Epithelial cell of prostate (primary cell): Measurements from ENCODE around the gene FRMD8.
A peak's percentile ranks its signal among the peaks of the same experiment; 100 is the strongest.

Experiments used
- DNase-seq: peaks from one replicate; pipeline ENCODE4 v3.0.0-alpha.2; 2011; ENCODE audit warnings: low read depth, low spot score
- H3K27ac ChIP-seq: fragments of 450-650 bp; 2 replicates; pipeline ENCODE4 v1.5.1; 2017; ENCODE audit warnings: mild to moderate bottlenecking

FRMD8 gene

DNA sequence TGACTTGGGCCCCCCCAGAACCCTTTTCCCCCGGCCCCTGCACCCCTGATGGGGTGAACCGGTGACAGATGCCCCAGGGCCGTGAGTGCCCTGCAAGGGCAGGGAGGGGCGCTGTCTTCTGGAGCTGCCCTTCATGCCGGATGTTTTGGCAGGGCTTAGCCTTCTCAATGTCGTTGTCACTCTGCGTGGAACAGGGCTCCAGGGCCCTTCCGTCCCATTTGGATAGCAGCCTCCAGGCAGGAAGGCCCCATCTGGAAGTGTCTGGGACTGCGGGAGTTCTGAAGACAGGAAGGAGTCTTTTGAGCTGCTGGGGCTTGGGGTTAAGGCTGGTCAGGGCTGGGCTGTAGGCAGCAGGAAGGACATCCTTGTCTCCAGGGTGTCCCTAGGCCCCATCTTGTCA, 4.6 kb downstream of the FRMD8 start:
- no peak for DNase-seq
- peak overlapping the region; percentile 33 for H3K27ac ChIP-seq

DNA sequence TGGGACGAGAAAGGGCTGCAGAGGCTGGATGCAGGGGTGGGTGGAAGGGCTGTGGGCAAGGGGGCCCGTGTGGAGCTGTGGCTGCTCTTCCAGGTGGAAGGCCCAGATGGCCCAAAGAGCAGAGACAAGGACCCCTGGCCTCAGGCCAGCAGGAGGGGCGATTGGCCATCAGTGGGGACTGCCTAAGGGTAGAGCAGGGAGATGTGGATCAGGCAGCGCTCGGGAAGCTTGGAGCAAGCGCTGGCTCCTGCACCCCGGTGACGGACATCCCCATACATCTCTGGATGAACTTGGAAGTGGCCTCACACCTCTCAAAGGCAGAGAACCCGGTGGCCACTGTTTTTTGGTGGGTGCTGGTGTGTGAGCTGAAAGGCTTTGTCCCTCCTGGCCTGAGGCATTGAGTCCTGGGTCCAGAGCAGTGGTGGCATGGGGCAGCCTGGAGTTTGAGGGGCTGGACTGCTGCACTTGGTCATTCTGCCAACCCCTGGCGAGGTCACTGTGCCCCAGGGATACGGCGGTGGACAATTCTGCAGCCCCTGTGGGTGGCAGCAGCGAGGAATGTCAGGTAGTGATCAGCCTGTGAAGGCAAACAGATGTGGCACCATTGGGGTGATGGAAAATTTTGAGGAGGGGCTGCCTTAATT, 5.9 kb downstream of the FRMD8 start:
- DNase-seq = no peak
- no peak overlapping the region for H3K27ac ChIP-seq

GRCh38 chr11:65392899-65393298, 6.5 kb downstream of the FRMD8 start:
- DNase-seq = no peak
- no peak overlapping the region for H3K27ac ChIP-seq

GRCh38 chr11:65393513-65394079, 7.2 kb downstream of the FRMD8 start:
- DNase-seq = no peak
- H3K27ac ChIP-seq = no peak overlapping the region

GRCh38 chr11:65394125-65394536, 7.7 kb downstream of the FRMD8 start:
- H3K27ac ChIP-seq = no peak overlapping the region
- DNase-seq = no peak

DNA sequence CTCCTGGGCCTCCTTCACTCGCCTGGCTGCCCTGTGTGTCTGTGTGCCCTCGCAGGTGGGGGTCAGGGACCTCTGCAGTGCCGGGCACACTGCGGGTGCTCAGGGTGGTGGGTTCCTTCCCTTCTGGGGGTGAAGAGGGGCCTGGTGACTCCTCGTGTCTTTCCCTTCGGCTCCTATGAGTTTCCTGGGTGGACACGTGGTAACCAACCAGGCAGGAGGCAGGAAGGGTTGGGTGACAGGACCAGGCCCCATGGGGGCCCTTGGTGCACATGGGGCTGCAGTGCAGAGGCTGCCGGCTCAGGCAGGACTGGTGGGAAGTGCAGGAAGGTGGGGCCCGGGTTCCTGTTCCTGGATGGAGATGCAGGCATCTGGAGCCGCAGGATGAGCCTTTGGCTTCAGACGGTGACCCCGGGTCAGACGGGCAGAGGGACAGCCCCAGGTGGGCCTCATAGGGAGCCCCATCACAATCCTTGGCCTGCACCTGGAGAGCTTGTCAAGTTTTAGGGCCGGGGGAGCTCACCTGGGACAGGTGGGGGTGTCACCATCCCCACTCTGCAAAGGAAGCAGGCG, 9.6 kb downstream of the FRMD8 start:
- DNase-seq = no peak
- no peak overlapping the region for H3K27ac ChIP-seq

GRCh38 chr11:65396769-65397745, 10.6 kb downstream of the FRMD8 start:
- no peak for DNase-seq
- no peak overlapping the region for H3K27ac ChIP-seq

DNA sequence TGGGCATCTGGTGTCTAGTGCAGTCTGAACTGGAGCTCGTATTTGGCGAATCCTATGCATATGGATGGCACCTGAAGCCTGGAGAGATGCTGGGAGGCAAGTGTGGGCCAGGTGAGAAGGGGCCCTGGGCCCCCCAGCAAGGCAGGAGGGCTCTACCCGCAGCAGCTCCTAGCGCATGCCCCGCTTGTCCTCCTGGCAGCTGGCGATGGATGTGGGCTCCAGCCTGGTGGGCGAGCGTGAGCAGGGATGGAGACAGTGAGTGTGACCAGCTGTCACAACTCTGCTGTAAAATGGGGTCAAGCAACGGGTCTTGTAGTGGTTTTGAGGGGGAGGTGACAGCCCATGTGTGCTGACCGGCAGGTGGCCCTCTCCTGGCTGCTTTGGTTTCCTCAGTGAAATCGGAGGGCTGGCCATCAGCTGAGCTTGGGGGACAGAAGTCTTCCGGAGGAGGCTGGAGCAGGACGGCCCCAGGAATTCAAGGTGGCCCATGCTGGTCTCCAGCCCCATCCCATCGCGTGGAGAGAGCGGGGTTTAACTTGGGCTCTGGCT, 12.0 kb downstream of the FRMD8 start:
- DNase-seq = no peak

GRCh38 chr11:65399249-65399648, 12.8 kb downstream of the FRMD8 start:
- no peak for DNase-seq
- H3K27ac ChIP-seq = no peak overlapping the region

More for the DNA sequence above, 12.0 kb downstream of the FRMD8 start:
- H3K27ac ChIP-seq = no peak overlapping the region

DNA sequence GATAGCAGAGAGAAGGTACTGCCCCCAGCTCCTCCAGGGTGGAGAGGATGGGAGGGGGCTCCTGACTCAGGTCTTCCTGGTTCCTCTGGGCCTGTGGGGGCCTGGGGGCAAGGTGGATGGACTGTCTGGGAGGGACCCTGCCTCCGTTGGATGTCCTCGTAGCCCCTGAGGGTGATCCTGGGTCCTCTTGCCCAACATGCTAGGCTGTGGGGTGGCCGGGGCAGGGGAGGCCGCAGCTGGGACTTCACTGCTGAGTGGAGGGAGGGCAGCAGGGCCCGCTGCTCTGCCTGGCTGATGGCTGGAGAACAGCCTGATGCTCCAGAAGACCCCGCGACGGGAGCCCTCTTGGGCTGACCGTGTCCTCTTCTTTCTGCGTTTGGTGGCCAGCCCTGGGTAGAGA, 13.4 kb downstream of the FRMD8 start:
- H3K27ac ChIP-seq = no peak overlapping the region

GRCh38 chr11:65400307-65401072, 14.1 kb downstream of the FRMD8 start:
- no peak for DNase-seq
- no peak overlapping the region for H3K27ac ChIP-seq

More for the DNA sequence above, 13.4 kb downstream of the FRMD8 start:
- no peak for DNase-seq

- no peak overlapping the region for H3K27ac ChIP-seq
- no peak for DNase-seq
Measured at GRCh38 chr11:65401073-65401802, 14.8 kb downstream of the FRMD8 start.

DNA sequence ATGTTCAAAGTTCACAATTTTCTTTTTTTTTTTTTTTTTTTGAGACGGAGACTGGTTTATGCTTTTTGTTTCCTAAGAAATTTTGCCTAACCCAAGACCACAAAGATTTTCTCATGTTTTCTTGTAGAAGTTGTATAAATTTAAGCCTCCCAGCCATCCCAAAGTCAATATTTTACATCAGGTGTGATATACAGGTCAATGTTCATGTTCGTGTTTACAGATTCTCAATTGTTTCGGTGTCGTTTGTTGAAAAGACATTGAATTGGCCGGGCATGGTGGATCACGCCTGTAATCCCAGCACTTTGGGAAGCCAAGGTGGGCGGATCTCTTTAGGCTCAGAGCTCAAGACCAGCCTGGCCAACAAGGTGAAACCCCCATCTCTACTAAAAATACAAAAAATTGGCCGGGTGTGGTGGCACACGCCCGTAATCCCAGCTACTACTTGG, 15.4 kb downstream of the FRMD8 start:
- DNase-seq = no peak
- H3K27ac ChIP-seq = no peak overlapping the region

DNA sequence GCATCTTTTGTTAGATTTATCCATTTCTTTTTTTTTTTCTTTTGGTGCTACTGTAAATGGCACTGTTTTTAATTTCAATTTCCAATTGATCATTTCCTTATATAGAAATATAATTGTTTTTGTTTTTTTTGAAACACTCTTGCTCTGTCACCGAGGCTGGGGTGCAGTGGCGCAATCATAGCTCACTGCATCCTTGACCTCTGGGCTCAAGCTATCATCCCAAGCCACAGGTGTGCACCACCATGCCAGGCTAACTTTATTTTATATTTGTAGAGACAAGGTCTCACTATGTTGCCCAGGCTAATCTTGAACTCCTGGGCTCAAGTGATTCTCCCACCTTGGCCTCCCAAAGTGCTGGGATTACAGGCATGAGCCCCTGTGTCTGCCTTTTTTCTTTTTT, 16.4 kb downstream of the FRMD8 start:
- DNase-seq = no peak
- no peak overlapping the region for H3K27ac ChIP-seq

DNA sequence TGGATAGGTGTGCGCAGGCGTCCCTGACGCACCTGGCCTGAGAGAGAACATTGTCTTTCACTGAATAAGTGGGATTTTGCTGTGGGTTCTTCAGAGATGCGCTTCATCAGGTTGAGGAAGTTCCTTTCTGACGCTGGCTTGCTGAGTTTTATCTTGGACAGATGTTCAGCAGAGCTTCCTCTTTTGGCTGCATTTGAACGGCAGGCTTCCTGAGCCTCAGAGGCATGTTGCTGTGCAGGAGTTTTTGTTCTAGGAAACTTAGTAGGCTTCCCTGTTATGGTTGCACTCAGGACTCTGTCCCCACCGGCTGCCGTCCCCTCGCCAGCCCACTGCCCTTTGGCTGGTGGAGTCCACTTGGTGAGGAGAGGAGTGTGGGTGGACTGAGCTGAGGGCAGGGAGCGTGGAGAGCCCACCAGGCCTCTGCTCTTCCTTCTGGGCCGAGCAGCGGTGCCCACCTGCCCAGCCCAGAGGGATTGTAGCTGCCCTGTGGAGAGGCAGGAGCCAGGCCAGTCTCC, 17.2 kb downstream of the FRMD8 start:
- no peak overlapping the region for H3K27ac ChIP-seq
- DNase-seq = no peak

GRCh38 chr11:65404210-65404609, 17.8 kb downstream of the FRMD8 start:
- H3K27ac ChIP-seq = no peak overlapping the region
- DNase-seq = no peak

DNA sequence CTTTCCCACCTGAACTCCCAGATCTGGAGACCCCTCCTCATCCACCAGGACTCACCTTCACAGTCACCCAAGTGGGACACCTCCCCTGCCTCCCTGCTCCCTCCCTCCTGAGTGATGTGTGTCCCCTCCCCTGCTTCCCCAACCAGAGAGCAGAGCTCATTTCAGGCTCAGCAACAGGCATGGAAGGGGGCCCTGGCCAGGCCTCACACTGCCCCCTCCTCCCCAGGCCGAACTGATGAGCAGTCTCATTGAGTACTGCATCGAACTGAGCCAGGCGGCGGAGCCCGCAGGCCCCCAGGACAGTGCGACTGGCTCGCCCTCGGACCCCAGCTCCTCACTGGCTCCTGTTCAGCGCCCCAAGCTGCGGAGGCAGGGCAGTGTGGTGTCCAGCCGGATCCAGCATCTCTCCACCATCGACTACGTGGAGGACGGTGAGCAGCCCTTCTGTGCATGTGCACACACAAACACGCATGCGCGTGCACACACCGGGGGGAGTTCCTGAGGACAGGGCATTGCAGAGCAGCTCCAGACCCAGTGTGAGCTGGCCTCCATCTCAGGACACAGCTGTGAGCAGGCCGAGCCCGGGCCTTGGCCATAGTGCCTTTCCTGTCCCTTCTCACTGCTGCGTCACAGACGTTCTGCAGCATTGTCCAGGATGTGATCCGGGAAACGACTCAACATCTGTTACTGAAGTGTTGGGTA, 18.4 kb downstream of the FRMD8 start:
- no peak for DNase-seq
- no peak overlapping the region for H3K27ac ChIP-seq

- no peak overlapping the region for H3K27ac ChIP-seq
- no peak for DNase-seq
Measured at GRCh38 chr11:65410936-65411680, 24.7 kb downstream of the FRMD8 start.
